Stimulated activated CD8-positive, alpha-beta memory T cell treated with anti-CD3 and anti-CD28 coated beads, Interleukin-2, amount 100 ng/mL, for 1 hour (primary cell): ENCODE measurements around the gene RNASE8.
A peak's percentile ranks its signal among the peaks of the same experiment; 100 is the strongest.

Experiments
- DNase-seq, 2 donors: peaks; one replicate each; pipeline ENCODE4 v3.0.0-alpha.2; 2020; ENCODE audit warnings: low read depth in 2 of 2

RNASE8 gene

GRCh38 chr14:21072781-21073339, 15.2 kb downstream of the RNASE8 start:
- no peak for DNase-seq

GRCh38 chr14:21073921-21074320, 16.3 kb downstream of the RNASE8 start:
- DNase-seq: no peak

GRCh38 chr14:21074398-21075272, 17.0 kb downstream of the RNASE8 start:
- no peak for DNase-seq

GRCh38 chr14:21075719-21076437, 18.3 kb downstream of the RNASE8 start:
- no peak for DNase-seq

- no peak for DNase-seq
Observed at GRCh38 chr14:21077672-21078071, 20.1 kb downstream of the RNASE8 start.

GRCh38 chr14:21078287-21078686, 20.7 kb downstream of the RNASE8 start:
- DNase-seq: no peak

- DNase-seq: no peak
Observed at GRCh38 chr14:21078726-21079125, 21.1 kb downstream of the RNASE8 start.

- DNase-seq: no peak
Observed at GRCh38 chr14:21081521-21082142, 24.0 kb downstream of the RNASE8 start.

- DNase-seq: no peak
Observed at GRCh38 chr14:21083565-21084325, 26.1 kb downstream of the RNASE8 start.

GRCh38 chr14:21084396-21084795, 26.8 kb downstream of the RNASE8 start:
- DNase-seq: no peak

GRCh38 chr14:21084998-21085853, 27.6 kb downstream of the RNASE8 start:
- no peak for DNase-seq

GRCh38 chr14:21086908-21087293, 29.3 kb downstream of the RNASE8 start:
- DNase-seq: no peak

GRCh38 chr14:21087294-21088091, 29.9 kb downstream of the RNASE8 start:
- peak; percentile 34 to 38 for DNase-seq

GRCh38 chr14:21088687-21089086, 31.1 kb downstream of the RNASE8 start:
- DNase-seq: no peak

- DNase-seq: no peak
Observed at GRCh38 chr14:21089271-21089670, 31.6 kb downstream of the RNASE8 start.

- no peak for DNase-seq
Observed at GRCh38 chr14:21089877-21090193, 32.2 kb downstream of the RNASE8 start.

- DNase-seq: no peak
Observed at GRCh38 chr14:21090194-21090939, 32.7 kb downstream of the RNASE8 start.

- no peak for DNase-seq
Observed at GRCh38 chr14:21090940-21091663, 33.5 kb downstream of the RNASE8 start.
